ENCODE data around the gene CHCHD1. TPM values are rescaled to one million over a fixed set of nuclear protein-coding genes. Genes with fewer than 3 reads are reported as not detected.

CHCHD1 gene
- total RNA-seq, 1 experiment from 2014 or later: 238 TPM

DNA sequence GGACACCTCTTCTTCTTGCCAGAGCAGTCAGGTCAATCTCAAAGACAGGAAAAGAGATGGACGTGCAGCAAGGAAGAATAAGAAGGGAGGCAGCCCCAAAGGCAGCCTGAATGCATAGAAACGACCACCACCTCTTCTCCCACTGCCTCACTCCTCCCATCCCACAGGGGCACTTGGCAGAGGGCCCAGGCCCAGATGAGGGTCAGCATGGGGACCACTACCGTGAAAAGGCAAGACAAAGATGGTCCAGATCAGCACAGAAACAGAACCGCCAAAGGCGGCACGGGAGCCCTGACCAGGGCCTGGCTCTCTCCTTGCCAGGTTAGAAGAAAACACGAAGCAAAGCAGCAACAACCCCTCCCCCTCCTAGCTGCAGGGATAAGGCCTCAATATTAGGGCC is 31.5 kb downstream of the CHCHD1 start:
- H2AFZ ChIP-seq (ENCODE audit: low read length): no peak overlapping the region
- H3K9me3 ChIP-seq (ENCODE audit: low read length): no peaks in the 10 kb centered on the region
- ATAC-seq (no peak), DNase-seq (no peak)
- ChIA-PET CTCF (no interaction called here), POLR2A (ENCODE audit: unreplicated experiment) (no interaction called here)
- H3F3A ChIP-seq (ENCODE audit: low read length, unreplicated experiment): peaks cover 14% of the 10 kb centered on the region
- TF ChIP-seq EZH2 (IDR thresholded peaks at IDR 0.05; ENCODE audit: low read length, unreplicated experiment) (no peak), EZH2phosphoT487 (IDR thresholded peaks at IDR 0.05; ENCODE audit: borderline replicate concordance, low read length) (no peak)
- TF ChIP-seq, protein P1, sequence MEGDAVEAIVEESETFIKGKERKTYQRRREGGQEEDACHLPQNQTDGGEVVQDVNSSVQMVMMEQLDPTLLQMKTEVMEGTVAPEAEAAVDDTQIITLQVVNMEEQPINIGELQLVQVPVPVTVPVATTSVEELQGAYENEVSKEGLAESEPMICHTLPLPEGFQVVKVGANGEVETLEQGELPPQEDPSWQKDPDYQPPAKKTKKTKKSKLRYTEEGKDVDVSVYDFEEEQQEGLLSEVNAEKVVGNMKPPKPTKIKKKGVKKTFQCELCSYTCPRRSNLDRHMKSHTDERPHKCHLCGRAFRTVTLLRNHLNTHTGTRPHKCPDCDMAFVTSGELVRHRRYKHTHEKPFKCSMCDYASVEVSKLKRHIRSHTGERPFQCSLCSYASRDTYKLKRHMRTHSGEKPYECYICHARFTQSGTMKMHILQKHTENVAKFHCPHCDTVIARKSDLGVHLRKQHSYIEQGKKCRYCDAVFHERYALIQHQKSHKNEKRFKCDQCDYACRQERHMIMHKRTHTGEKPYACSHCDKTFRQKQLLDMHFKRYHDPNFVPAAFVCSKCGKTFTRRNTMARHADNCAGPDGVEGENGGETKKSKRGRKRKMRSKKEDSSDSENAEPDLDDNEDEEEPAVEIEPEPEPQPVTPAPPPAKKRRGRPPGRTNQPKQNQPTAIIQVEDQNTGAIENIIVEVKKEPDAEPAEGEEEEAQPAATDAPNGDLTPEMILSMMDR (conservative IDR thresholded peaks at IDR 0.05; ENCODE audit: low read depth, low read length): no peak
- peaks cover 13% of the 10 kb centered on the region for H3K79me2 ChIP-seq (ENCODE audit: low read length)
- H3K36me3 ChIP-seq (ENCODE audit: low read depth, low read length): peaks cover 45% of the 10 kb centered on the region
- H3K9ac ChIP-seq (ENCODE audit: low read length): no peak overlapping the region
- BruUV-seq (replicated peaks): no TSS peak
- peaks cover 4% of the 10 kb centered on the region for H3K4me1 ChIP-seq (ENCODE audit: insufficient read depth, low read length)
- H3K27me3 ChIP-seq (ENCODE audit: low read length): no peaks in the 10 kb centered on the region
- no peak overlapping the region for H3K27ac ChIP-seq (ENCODE audit: low read length)
- intact Hi-C loops (cut with micrococcal nuclease): no loop called here
- H3K4me3 ChIP-seq (ENCODE audit: low read length): no peak overlapping the region
- H3K4me2 ChIP-seq (ENCODE audit: low read length): no peak overlapping the region
- no peaks in the 10 kb centered on the region; the same call in 1 of the 2 replicates for H4K20me1 ChIP-seq (ENCODE audit: low read length)
- no peaks in the 10 kb centered on the region for H3K9me2 ChIP-seq (replicated peaks; ENCODE audit: low read length)

DNA sequence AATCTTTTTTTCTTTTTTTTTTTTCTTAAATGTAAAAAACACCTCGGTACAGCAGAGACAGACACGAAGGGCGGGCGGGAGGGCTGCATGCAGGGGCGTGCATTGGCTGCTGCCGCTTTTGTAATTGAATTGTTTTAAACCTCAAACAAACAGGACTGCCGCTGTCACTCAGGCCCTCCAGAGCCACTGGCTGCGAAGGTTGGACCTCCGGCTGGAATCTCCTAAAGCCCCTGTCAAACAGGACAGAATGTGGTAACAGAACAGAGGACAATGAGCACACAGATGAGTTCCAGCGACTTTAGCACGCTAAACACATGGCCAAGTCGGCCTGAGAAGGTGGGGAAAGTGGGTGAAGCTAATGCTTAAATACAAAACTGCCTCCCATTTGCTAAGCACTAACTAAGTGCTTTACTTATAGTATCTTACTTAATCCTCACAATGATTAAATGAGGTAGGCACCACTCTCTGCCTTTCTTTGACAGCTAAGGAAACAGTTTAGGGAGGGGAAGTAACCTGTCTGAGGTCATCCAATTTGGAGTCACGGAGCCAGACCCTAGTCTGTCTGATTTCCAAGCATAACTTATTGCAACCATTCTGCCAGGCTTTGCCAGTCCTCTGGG is 32.5 kb downstream of the CHCHD1 start:
- H3K9ac ChIP-seq (ENCODE audit: low read length): no peak overlapping the region
- no peaks in the 10 kb centered on the region for H3K27me3 ChIP-seq (ENCODE audit: low read length)
- peaks cover 45% of the 10 kb centered on the region for H3K36me3 ChIP-seq (ENCODE audit: low read depth, low read length)
- DNase-seq (no peak), ATAC-seq (no peak)
- no peak overlapping the region for H3K4me3 ChIP-seq (ENCODE audit: low read length)
- intact Hi-C loops (cut with micrococcal nuclease): no loop called here
- H2AFZ ChIP-seq (ENCODE audit: low read length): no peak overlapping the region
- H3K9me2 ChIP-seq (replicated peaks; ENCODE audit: low read length): no peaks in the 10 kb centered on the region
- H3K4me1 ChIP-seq (ENCODE audit: insufficient read depth, low read length): peaks cover 9% of the 10 kb centered on the region
- no peaks in the 10 kb centered on the region for H3K9me3 ChIP-seq (ENCODE audit: low read length)
- H3K27ac ChIP-seq (ENCODE audit: low read length): no peak overlapping the region
- no TSS peak for BruUV-seq (replicated peaks)
- TF ChIP-seq EZH2 (IDR thresholded peaks at IDR 0.05; ENCODE audit: low read length, unreplicated experiment): no peak
- TF ChIP-seq, protein P1 (conservative IDR thresholded peaks at IDR 0.05; ENCODE audit: low read depth, low read length): no peak
- no peak for TF ChIP-seq EZH2phosphoT487 (IDR thresholded peaks at IDR 0.05; ENCODE audit: borderline replicate concordance, low read length)
- ChIA-PET POLR2A (ENCODE audit: unreplicated experiment) (no interaction called here), CTCF (interaction anchor here (1.0 kb wide), 1 partner anchor 11 kb away, joined by 5 read pairs; no protein-coding TSS in a partner anchor)
- no peak overlapping the region for H3K4me2 ChIP-seq (ENCODE audit: low read length)
- H4K20me1 ChIP-seq (ENCODE audit: low read length): peaks cover 3% of the 10 kb centered on the region; the same call in 1 of the 2 replicates
- peaks cover 13% of the 10 kb centered on the region for H3K79me2 ChIP-seq (ENCODE audit: low read length)
- peaks cover 14% of the 10 kb centered on the region for H3F3A ChIP-seq (ENCODE audit: low read length, unreplicated experiment)

All from PC-3 (cell line).